Neural cell (in vitro differentiated cells): ENCODE data around the gene PCSK9. TPM values are rescaled to one million over a fixed set of nuclear protein-coding genes. Genes with fewer than 3 reads are reported as not detected.

Experiments
- H2AFZ ChIP-seq: fragments of 200-600, 300-800 bp; sonication (generic), shearing (Covaris generic); 2 replicates; pipeline ENCODE4 v1.6.0; 2014; ENCODE audit warnings: low read depth, mild to moderate bottlenecking, antibody characterized with exemption, low read length, moderate library complexity
- H3F3A ChIP-seq: fragments of 200-600 bp; shearing (Covaris generic); 2 replicates; pipeline ENCODE4 v1.6.1; 2016; ENCODE audit warnings: mild to moderate bottlenecking, moderate library complexity, mixed read lengths, antibody characterized with exemption, low read length; ENCODE audit not compliant: insufficient read depth, poor library complexity, severe bottlenecking
- H3K27ac ChIP-seq: fragments of 200-600, 300-800 bp; sonication (generic), shearing (Covaris generic); 2 replicates; pipeline ENCODE4 v1.5.1; 2014; ENCODE audit warnings: mild to moderate bottlenecking, low read length, moderate library complexity
- H3K27me3 ChIP-seq: fragments of 300-800, 200-600 bp; sonication (generic), shearing (Covaris generic); 2 replicates; pipeline ENCODE4 v1.6.0; 2014; ENCODE audit warnings: mild to moderate bottlenecking, low read depth, low read length, moderate library complexity; ENCODE audit not compliant: insufficient read depth
- H3K36me3 ChIP-seq: fragments of 300-800, 200-600 bp; sonication (generic), shearing (Covaris generic); 2 replicates; pipeline ENCODE4 v1.5.1; 2014; ENCODE audit warnings: mild to moderate bottlenecking, antibody characterized with exemption, low read length, moderate library complexity; ENCODE audit not compliant: insufficient read depth
- H3K4me2 ChIP-seq: fragments of 300-800, 200-600 bp; sonication (generic), shearing (Covaris generic); 2 replicates; pipeline ENCODE4 v1.6.0; 2014; ENCODE audit warnings: mild to moderate bottlenecking, low read length
- H3K4me3 ChIP-seq: fragments of 300-800, 200-600 bp; sonication (generic), shearing (Covaris generic); 2 replicates; pipeline ENCODE4 v1.5.1; 2014; ENCODE audit warnings: mild to moderate bottlenecking, low read length, moderate library complexity
- H3K79me2 ChIP-seq: fragments of 200-600 bp; shearing (Covaris generic); replicated peaks from 2 replicates; pipeline ENCODE4 v1.6.0; 2014; ENCODE audit warnings: mild to moderate bottlenecking, low read length, moderate library complexity; ENCODE audit not compliant: insufficient read depth
- H3K9ac ChIP-seq: fragments of 300-800, 200-600 bp; sonication (generic), shearing (Covaris generic); 2 replicates; pipeline ENCODE4 v1.6.1; 2016; ENCODE audit warnings: mild to moderate bottlenecking, low read length, mixed read lengths
- H3K9me2 ChIP-seq: fragments of 200-600 bp; shearing (Covaris generic); 2 replicates; pipeline ENCODE4 v1.6.1; 2016; ENCODE audit warnings: mild to moderate bottlenecking, low read length, mixed read lengths; ENCODE audit not compliant: insufficient read depth
- H3K9me3 ChIP-seq: fragments of 200-600, 300-800 bp; sonication (generic), shearing (Covaris generic); 2 replicates; pipeline ENCODE4 v1.6.1; 2016; ENCODE audit warnings: mild to moderate bottlenecking, mixed run types, low read length, moderate library complexity, mixed read lengths
- H4K20me1 ChIP-seq: fragments of 200-600 bp; shearing (Covaris generic); 2 replicates; pipeline ENCODE4 v1.6.1; 2016; ENCODE audit warnings: mild to moderate bottlenecking, mixed run types; ENCODE audit not compliant: insufficient read depth
- CTCF ChIP-seq: fragments of 450-650 bp; IDR thresholded peaks from 2 replicates; pipeline ENCODE4 v1.5.1; 2014; ENCODE audit warnings: antibody characterized with exemption, mild to moderate bottlenecking, moderate library complexity; ENCODE audit not compliant: poor library complexity, severe bottlenecking
- EP300 ChIP-seq: fragments of 450-650 bp; conservative IDR thresholded peaks from 2 replicates; pipeline ENCODE4 v1.6.1; 2014; ENCODE audit warnings: antibody characterized with exemption, mild to moderate bottlenecking, moderate library complexity; ENCODE audit not compliant: poor library complexity, severe bottlenecking
- EZH2 ChIP-seq: fragments of 200-600, 300-800 bp; shearing (Covaris generic), sonication (generic); IDR thresholded peaks from 2 replicates; pipeline ENCODE4 v1.6.1; 2014; ENCODE audit warnings: antibody characterized with exemption, low read length, borderline replicate concordance, mild to moderate bottlenecking; ENCODE audit not compliant: insufficient read depth, poor library complexity, severe bottlenecking
- MXI1 ChIP-seq: fragments of 450-650 bp; conservative IDR thresholded peaks from 2 replicates; pipeline ENCODE4 v1.6.1; 2014; ENCODE audit warnings: antibody characterized with exemption, mild to moderate bottlenecking; ENCODE audit not compliant: poor library complexity, severe bottlenecking
- POLR2AphosphoS5 ChIP-seq: IDR thresholded peaks from 2 replicates; pipeline ENCODE4 v1.6.1; 2012
- RAD21 ChIP-seq: fragments of 450-650 bp; conservative IDR thresholded peaks from 2 replicates; pipeline ENCODE4 v1.6.1; 2014; ENCODE audit warnings: antibody characterized with exemption, mild to moderate bottlenecking, moderate library complexity
- REST ChIP-seq: IDR thresholded peaks from 2 replicates; pipeline ENCODE4 v1.6.1; 2012; ENCODE audit warnings: borderline replicate concordance
- SMC3 ChIP-seq: fragments of 450-650 bp; conservative IDR thresholded peaks from 2 replicates; pipeline ENCODE4 v1.6.1; 2014; ENCODE audit warnings: antibody characterized with exemption, mild to moderate bottlenecking, moderate library complexity; ENCODE audit not compliant: poor library complexity
- TAF1 ChIP-seq: IDR thresholded peaks from 2 replicates; pipeline ENCODE4 v1.6.1; 2012; ENCODE audit warnings: low read depth
- polyA plus RNA-seq: library from polyadenylated mRNA; depleted of rRNA; stranded (reverse); fragments of >200 nt; gene quantifications from 2 replicates; pipeline ENCODE4 v1.2.3, GENCODE V29; 2014

The PCSK9 gene
- polyA plus RNA-seq, 1 donor from 2014 or later = not detected

DNA sequence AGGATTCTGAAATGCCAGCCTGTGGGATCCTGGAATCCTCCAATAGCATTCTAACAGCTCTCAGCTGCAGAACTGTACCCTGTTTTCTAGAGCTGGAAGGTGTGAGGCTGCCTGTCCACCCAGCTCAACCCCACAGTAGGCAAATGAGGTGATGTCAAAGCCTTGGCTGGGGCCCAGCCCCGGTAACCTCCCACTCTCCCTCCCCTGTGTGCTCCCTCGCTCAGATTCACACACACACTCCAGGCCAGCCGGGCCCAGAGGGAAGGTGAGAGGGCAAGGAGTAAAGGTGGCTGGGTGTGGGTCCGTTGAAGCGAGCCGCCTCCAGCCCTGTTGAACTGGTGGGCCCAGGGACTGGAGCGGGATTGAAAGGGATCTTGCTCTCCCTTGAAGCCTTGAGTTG is 40.7 kb upstream of the PCSK9 start, which contains the start of gene BSND:
TSS of gene BSND (plus strand) at position 257 of the 400 bp plus-strand sequence. CDS start 254 bp downstream, outside the sequence.
- Histone ChIP-seq H3K9me3 (peaks cover 2% of the 10 kb centered on the region), H3K27me3 (peaks cover 34% of the 10 kb centered on the region), H3K9me2 (no peaks in the 10 kb centered on the region), H2AFZ (no peak within 1 kb of the TSS), H3K4me2 (no peak within 1 kb of the TSS), H3K79me2 (no peaks in the 10 kb centered on the region), H3K9ac (no peak within 1 kb of the TSS), H4K20me1 (no peaks in the 10 kb centered on the region), H3F3A (no peaks in the 10 kb centered on the region), H3K36me3 (no peaks in the 10 kb centered on the region), H3K4me3 (no peak within 1 kb of the TSS), H3K27ac (no peak within 1 kb of the TSS)
- no peak for TF ChIP-seq SMC3

DNA sequence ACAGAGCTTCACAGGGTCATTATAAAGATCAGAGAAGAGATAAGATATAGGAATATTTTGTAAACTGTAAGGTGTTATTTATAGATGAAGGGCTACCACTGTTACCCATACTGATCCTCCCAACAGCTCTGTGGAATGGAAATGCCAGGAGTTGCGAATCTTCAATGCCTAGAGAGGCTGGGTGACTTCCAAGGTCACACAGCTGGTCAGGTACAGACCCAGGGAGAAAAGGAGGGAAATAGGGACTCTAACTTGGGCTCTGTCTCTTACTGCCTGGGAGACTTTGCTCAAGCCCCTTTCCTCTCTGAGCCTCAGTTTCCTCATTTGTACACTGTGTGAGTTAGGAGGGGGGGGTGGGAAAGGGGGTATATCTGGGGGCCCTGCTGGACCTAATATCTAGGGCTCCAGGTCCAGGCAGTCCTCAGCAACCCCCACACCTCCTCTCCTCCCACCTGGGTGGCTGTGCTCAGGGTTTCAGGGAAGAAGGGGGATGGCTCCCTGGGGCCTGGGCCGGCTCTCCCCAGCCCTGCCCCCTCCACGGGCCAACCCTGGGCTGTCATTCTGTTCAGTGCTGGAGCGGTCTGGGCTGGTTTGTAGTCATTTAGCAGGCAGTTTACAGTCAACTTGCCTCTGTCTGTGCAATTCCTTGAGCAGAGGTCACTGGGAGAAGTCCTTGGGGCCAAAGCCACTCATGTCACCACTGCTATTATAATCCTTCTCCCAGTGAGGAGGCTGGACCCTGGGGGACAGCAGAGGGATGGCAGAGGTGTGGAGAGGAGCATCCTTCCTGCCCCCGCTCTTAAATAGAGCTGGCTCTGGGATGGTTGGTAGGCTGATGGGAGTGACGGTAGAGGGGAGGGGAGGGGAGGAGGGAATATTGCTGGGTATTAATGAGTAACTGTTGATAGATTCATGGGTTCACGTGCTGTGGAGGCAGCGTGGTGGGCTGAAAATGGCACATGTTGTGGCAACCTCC is 39.0 kb upstream of the PCSK9 start:
- no peak overlapping the region for H3K27ac ChIP-seq
- H4K20me1 ChIP-seq = no peaks in the 10 kb centered on the region
- no peak overlapping the region for H3K9ac ChIP-seq
- H3K9me3 ChIP-seq = peaks cover 2% of the 10 kb centered on the region
- no peaks in the 10 kb centered on the region for H3K9me2 ChIP-seq
- no peaks in the 10 kb centered on the region for H3K36me3 ChIP-seq
- H3K27me3 ChIP-seq = peaks cover 34% of the 10 kb centered on the region
- TF ChIP-seq TAF1 = no peak
- TF ChIP-seq CTCF = no peak
- H3K4me2 ChIP-seq = no peak overlapping the region
- H2AFZ ChIP-seq = no peak overlapping the region
- no peaks in the 10 kb centered on the region for H3K79me2 ChIP-seq
- H3K4me3 ChIP-seq = no peak overlapping the region
- no peaks in the 10 kb centered on the region for H3F3A ChIP-seq

DNA sequence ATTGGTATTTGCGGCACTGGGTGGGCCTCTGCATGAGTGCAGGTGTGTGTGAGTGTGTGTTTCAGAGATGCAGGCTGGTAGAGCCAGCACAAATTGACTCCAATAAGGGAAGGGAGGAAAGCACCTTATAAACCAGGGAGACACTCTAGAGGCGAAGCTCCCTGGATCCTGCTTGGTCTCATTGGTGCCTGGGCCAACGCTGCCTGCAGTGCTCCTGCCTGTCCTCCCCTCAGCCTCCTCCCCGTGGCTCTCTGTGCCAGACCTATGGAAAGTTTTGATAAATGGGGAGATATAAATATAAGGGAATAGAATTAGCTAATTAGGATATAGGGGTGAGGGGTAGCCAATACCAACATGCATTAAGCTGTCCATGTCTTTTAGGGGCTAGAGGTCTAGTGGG is 38.0 kb upstream of the PCSK9 start:
- no peak overlapping the region for H2AFZ ChIP-seq
- H4K20me1 ChIP-seq = no peaks in the 10 kb centered on the region
- no peak overlapping the region for H3K4me2 ChIP-seq
- H3K79me2 ChIP-seq = no peaks in the 10 kb centered on the region
- no peak overlapping the region for H3K9ac ChIP-seq
- TF ChIP-seq POLR2AphosphoS5 = no peak
- no peak for TF ChIP-seq SMC3
- TF ChIP-seq MXI1 = no peak
- no peak for TF ChIP-seq EZH2
- TF ChIP-seq CTCF = no peak
- TF ChIP-seq REST = no peak
- no peak for TF ChIP-seq RAD21
- TF ChIP-seq EP300 = no peak
- TF ChIP-seq TAF1 = no peak
- H3K36me3 ChIP-seq = no peaks in the 10 kb centered on the region
- H3F3A ChIP-seq = no peaks in the 10 kb centered on the region
- H3K9me2 ChIP-seq = no peaks in the 10 kb centered on the region
- H3K4me3 ChIP-seq = no peak overlapping the region
- H3K27ac ChIP-seq = no peak overlapping the region
- H3K27me3 ChIP-seq = peaks cover 28% of the 10 kb centered on the region
- H3K9me3 ChIP-seq = peaks cover 2% of the 10 kb centered on the region
